A549 (cell line): ENCODE results near the gene RIN3.

Experiments used
- CTCF ChIP-seq: fragments of >200 bp; sonication (Bioruptor Twin); formaldehyde crosslinking; IDR thresholded peaks from 3 replicates; pipeline ENCODE4 v1.5.1; 2016
- EP300 ChIP-seq, 2 experiments: fragments of >200 bp; sonication (Bioruptor Twin); formaldehyde crosslinking; IDR thresholded peaks; 2 replicates in 1 of 2; 3 replicates in 1 of 2; pipeline ENCODE4 v1.6.1; 2016 to 2017
- FOSL2 ChIP-seq, 2 experiments: fragments of 450-650 bp in 1 of 2; fragments of >200 bp in 1 of 2; sonication (Bioruptor Twin) in 1 of 2; formaldehyde crosslinking; IDR thresholded peaks; 2 replicates each; pipeline versions ENCODE4 v1.5.0 to v1.6.1; 2016 to 2020; ENCODE audit warnings: mild to moderate bottlenecking in 1 of 2, moderate library complexity in 1 of 2
- JUNB ChIP-seq: fragments of >200 bp; sonication (Bioruptor Twin); formaldehyde crosslinking; IDR thresholded peaks from 2 replicates; pipeline ENCODE4 v1.6.1; 2016
- PHF8 ChIP-seq: fragments of 200-600 bp; sonication (generic); IDR thresholded peaks from 2 replicates; pipeline ENCODE4 v1.6.1; 2016; ENCODE audit warnings: low read depth, mild to moderate bottlenecking, antibody characterized with exemption, moderate library complexity, borderline replicate concordance
- POLR2A ChIP-seq: IDR thresholded peaks from 2 replicates; pipeline ENCODE4 v1.6.1; 2012; ENCODE audit warnings: mild to moderate bottlenecking, low read length
- RAD21 ChIP-seq, 2 experiments: fragments of >200 bp in 1 of 2; sonication (Bioruptor Twin) in 1 of 2; formaldehyde crosslinking in 1 of 2; IDR thresholded peaks in 1 of 2; conservative IDR thresholded peaks in 1 of 2; 2 replicates in 1 of 2; 3 replicates in 1 of 2; pipeline ENCODE4 v1.6.1; 2012 to 2018; ENCODE audit warnings: inconsistent platforms in 1 of 2
- REST ChIP-seq: fragments of 200-600 bp; sonication (generic); IDR thresholded peaks from 2 replicates; pipeline ENCODE4 v1.6.1; 2016; ENCODE audit warnings: antibody characterized with exemption, mild to moderate bottlenecking, moderate library complexity

GRCh38 chr14:92675976-92676375, 162.4 kb downstream of the RIN3 start:
- TF ChIP-seq RAD21 (conservative IDR thresholded peaks at IDR 0.05 in 1 of 2, IDR thresholded peaks at IDR 0.05 in 1 of 2) (no peak), POLR2A (no peak), EP300 (IDR thresholded peaks at IDR 0.05) (no peak), CTCF (no peak), REST (no peak), JUNB (no peak), PHF8 (no peak), FOSL2 (IDR thresholded peaks at IDR 0.05) (no peak), FOSL2 (CRISPR knock-in tag; IDR thresholded peaks at IDR 0.05) (no peak)
